ENCODE data around the gene SOST. TPM values are rescaled to one million over a fixed set of nuclear protein-coding genes. Genes with fewer than 3 reads are reported as not detected.
A peak's percentile ranks its signal among the peaks of the same experiment; 100 is the strongest.

SOST gene
- total RNA-seq, 1 experiment from 2014 or later: 0.07 TPM

- no peak overlapping the region for H3K4me3 Mint-ChIP-seq
- peaks cover 27% of the 10 kb centered on the region for H3K36me3 Mint-ChIP-seq
- ATAC-seq (no peak), DNase-seq (ENCODE audit: low spot score) (no peak)
- peaks cover 21% of the 10 kb centered on the region for H3K9me3 Mint-ChIP-seq
- TF ChIP-seq SP1 (CRISPR knock-in tag; conservative IDR thresholded peaks at IDR 0.05) (no peak), GABPB1 (CRISPR knock-in tag; IDR thresholded peaks at IDR 0.05) (peak; percentile 73)
- H3K27ac Mint-ChIP-seq: no peak overlapping the region
- CTCF ChIA-PET: no interaction called here
- peaks cover 8% of the 10 kb centered on the region for H3K27me3 Mint-ChIP-seq (ENCODE audit: low read depth)
- peaks cover 43% of the 10 kb centered on the region for H3K4me1 Mint-ChIP-seq
- POLR2A ChIA-PET: no interaction called here
Measured at GRCh38 chr17:43801844-43802243, 43.3 kb upstream of the SOST start.

- Mint-ChIP-seq H3K36me3 (peaks cover 28% of the 10 kb centered on the region), H3K27me3 (ENCODE audit: low read depth) (peaks cover 19% of the 10 kb centered on the region), H3K9me3 (peaks cover 29% of the 10 kb centered on the region), H3K27ac (no peak overlapping the region), H3K4me1 (peaks cover 43% of the 10 kb centered on the region), H3K4me3 (no peak overlapping the region)
- POLR2A ChIA-PET: no interaction called here
- CTCF ChIA-PET: interaction anchor here (1.0 kb wide), 1 partner anchor 11 kb away, joined by 3 read pairs; no protein-coding TSS in a partner anchor
- ATAC-seq (no peak), DNase-seq (ENCODE audit: low spot score) (no peak)
- TF ChIP-seq ZNF532 (CRISPR knock-in tag; IDR thresholded peaks at IDR 0.05; ENCODE audit: borderline replicate concordance): no peak
- TF ChIP-seq NFE2L1 (CRISPR knock-in tag; IDR thresholded peaks at IDR 0.05): no peak
- TF ChIP-seq KAT7 (CRISPR knock-in tag; IDR thresholded peaks at IDR 0.05; ENCODE audit: borderline replicate concordance): no peak
- TF ChIP-seq, protein P1, sequence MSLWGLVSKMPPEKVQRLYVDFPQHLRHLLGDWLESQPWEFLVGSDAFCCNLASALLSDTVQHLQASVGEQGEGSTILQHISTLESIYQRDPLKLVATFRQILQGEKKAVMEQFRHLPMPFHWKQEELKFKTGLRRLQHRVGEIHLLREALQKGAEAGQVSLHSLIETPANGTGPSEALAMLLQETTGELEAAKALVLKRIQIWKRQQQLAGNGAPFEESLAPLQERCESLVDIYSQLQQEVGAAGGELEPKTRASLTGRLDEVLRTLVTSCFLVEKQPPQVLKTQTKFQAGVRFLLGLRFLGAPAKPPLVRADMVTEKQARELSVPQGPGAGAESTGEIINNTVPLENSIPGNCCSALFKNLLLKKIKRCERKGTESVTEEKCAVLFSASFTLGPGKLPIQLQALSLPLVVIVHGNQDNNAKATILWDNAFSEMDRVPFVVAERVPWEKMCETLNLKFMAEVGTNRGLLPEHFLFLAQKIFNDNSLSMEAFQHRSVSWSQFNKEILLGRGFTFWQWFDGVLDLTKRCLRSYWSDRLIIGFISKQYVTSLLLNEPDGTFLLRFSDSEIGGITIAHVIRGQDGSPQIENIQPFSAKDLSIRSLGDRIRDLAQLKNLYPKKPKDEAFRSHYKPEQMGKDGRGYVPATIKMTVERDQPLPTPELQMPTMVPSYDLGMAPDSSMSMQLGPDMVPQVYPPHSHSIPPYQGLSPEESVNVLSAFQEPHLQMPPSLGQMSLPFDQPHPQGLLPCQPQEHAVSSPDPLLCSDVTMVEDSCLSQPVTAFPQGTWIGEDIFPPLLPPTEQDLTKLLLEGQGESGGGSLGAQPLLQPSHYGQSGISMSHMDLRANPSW (CRISPR knock-in tag; conservative IDR thresholded peaks at IDR 0.05; ENCODE audit: low read depth): no peak
- no peak for TF ChIP-seq ERG (CRISPR knock-in tag; IDR thresholded peaks at IDR 0.05)
- no peak for TF ChIP-seq ZNF423 (CRISPR knock-in tag; IDR thresholded peaks at IDR 0.05)
- TF ChIP-seq TP53 (CRISPR knock-in tag; IDR thresholded peaks at IDR 0.05): no peak
- TF ChIP-seq ZNF219 (CRISPR knock-in tag; IDR thresholded peaks at IDR 0.05; ENCODE audit: borderline replicate concordance): no peak
- TF ChIP-seq, protein P2, sequence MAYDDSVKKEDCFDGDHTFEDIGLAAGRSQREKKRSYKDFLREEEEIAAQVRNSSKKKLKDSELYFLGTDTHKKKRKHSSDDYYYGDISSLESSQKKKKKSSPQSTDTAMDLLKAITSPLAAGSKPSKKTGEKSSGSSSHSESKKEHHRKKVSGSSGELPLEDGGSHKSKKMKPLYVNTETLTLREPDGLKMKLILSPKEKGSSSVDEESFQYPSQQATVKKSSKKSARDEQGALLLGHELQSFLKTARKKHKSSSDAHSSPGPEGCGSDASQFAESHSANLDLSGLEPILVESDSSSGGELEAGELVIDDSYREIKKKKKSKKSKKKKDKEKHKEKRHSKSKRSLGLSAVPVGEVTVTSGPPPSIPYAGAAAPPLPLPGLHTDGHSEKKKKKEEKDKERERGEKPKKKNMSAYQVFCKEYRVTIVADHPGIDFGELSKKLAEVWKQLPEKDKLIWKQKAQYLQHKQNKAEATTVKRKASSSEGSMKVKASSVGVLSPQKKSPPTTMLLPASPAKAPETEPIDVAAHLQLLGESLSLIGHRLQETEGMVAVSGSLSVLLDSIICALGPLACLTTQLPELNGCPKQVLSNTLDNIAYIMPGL (CRISPR knock-in tag; IDR thresholded peaks at IDR 0.05): no peak
- TF ChIP-seq, protein P3, sequence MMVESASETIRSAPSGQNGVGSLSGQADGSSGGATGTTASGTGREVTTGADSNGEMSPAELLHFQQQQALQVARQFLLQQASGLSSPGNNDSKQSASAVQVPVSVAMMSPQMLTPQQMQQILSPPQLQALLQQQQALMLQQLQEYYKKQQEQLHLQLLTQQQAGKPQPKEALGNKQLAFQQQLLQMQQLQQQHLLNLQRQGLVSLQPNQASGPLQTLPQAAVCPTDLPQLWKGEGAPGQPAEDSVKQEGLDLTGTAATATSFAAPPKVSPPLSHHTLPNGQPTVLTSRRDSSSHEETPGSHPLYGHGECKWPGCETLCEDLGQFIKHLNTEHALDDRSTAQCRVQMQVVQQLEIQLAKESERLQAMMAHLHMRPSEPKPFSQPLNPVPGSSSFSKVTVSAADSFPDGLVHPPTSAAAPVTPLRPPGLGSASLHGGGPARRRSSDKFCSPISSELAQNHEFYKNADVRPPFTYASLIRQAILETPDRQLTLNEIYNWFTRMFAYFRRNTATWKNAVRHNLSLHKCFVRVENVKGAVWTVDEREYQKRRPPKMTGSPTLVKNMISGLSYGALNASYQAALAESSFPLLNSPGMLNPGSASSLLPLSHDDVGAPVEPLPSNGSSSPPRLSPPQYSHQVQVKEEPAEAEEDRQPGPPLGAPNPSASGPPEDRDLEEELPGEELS (CRISPR knock-in tag; IDR thresholded peaks at IDR 0.05): no peak
Measured at GRCh38 chr17:43800736-43801135, 42.1 kb upstream of the SOST start.

Data from WTC11 (cell line).